GM18526 (cell line): Measurements from ENCODE around the gene TP73.

Experiments used
- POLR2A ChIP-seq: IDR thresholded peaks from 3 replicates; pipeline ENCODE4 v1.6.1; 2011; ENCODE audit not compliant: insufficient read length; ENCODE audit errors: extremely low read depth

The TP73 gene

GRCh38 chr1:3651930-3652547 is at the start of gene TP73:
TSS of gene TP73 (plus strand) at chr1:3652516. CDS start at chr1:3682366, 29,850 bp downstream.
- peak; percentile 13 for TF ChIP-seq POLR2A

- no peak for TF ChIP-seq POLR2A
Observed at GRCh38 chr1:3603156-3603555, 49.2 kb upstream of the TP73 start.

- no peak for TF ChIP-seq POLR2A
Observed at GRCh38 chr1:3603571-3604467, 48.5 kb upstream of the TP73 start.

GRCh38 chr1:3604468-3604974 is 47.8 kb upstream of the TP73 start:
- TF ChIP-seq POLR2A: no peak

DNA sequence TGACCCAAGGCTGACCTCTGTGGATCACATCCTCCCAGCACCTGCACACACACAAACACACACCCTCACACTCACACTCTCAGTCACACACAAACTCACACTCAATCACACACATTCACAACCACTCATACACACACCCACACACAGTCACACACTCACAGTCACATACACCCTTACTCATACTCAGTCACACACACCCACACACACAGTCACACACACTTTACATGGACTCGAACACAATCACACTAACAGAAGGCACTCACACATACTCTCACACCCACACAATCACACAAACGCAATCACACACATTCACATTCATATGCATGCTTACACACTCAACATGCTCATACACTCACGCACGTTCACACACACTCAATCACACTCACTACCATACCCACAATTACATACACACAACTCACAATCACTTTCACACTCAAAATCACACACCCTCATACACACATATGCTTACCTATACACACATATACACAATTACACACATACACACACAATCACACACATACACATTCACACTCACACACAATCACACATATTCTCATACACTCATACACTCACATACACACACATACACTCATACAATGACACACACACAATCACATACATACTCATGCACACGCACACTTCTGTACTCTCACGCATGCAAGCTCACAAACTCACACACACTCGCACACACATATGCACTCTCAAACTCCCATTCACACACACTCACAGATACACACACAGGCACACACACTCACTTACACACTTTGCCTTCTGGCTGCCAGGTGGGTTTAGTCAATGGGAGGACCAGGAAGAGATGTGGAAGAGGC is 47.1 kb upstream of the TP73 start:
- TF ChIP-seq POLR2A: no peak

GRCh38 chr1:3606779-3607702 is 45.3 kb upstream of the TP73 start:
- TF ChIP-seq POLR2A: no peak

GRCh38 chr1:3607703-3608065 is 44.6 kb upstream of the TP73 start:
- TF ChIP-seq POLR2A: no peak

DNA sequence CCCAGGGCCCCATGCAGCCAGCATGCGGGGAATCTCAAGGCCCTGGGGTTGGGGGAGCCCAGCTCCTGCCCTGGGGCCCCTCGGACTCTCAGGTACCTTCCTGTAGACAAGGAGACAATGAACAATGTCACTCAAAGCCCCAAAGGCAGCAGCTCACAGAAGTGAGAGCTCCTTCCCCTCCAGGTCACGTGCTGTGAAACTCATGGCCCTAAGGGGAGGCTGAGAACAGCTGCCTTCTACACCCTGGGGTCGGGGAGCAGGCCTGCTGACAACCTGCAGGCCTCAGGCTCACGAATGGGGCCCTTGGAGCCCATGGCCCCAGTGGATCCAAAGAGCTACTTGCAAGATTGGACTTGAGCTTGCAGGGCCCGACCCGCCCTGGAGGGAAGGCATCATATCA is 44.2 kb upstream of the TP73 start:
- no peak for TF ChIP-seq POLR2A

GRCh38 chr1:3609016-3609768 is 43.1 kb upstream of the TP73 start:
- no peak for TF ChIP-seq POLR2A

GRCh38 chr1:3609769-3610526 is 42.4 kb upstream of the TP73 start:
- TF ChIP-seq POLR2A: no peak

- no peak for TF ChIP-seq POLR2A
Observed at GRCh38 chr1:3610527-3611169, 41.7 kb upstream of the TP73 start.

DNA sequence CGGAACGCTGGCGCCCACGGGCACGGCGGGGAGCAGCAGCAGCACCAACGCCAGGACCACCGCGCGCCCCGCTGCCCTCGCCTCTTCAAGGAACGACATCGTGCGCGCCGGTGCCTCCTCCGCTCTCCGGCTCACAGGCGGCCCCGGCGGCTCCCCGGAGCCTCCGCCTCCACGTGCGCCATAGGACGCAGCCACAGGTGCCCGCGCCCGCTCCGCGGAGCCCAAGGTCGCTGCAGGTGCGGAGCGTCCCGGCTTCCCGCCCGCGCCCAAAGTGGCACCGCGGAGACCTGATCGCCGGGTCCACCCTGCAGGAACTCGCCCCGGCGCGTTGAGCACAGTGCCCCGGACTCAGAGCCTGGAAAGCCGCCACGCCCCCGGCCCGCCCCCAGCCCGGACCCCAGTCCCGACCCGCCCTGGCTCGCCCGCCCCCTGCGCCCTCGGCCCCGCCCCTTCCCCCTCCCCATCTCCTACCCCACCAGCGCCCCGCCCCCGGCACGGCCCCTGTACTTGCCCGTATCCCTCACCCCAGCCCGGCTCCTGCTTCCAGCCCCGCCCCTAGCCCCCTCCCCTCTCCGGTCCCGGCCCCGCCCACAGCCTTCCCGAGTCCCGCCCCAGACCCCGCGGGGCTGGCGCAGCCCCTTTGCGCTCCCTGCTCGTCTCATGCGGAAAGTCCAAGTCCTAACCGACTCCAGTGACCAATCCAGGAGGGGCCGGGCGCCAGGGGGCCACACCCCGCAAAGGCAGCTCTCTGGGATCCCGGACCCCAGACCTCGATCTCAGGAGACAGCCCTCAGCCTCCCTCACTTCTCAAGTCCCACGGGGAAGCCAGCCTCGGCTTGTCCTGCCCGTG is 40.9 kb upstream of the TP73 start, which contains the start of gene MEGF6:
TSS of gene MEGF6 (minus strand) at position 339 of the 850 bp plus-strand sequence. CDS start at position 99, 240 bp downstream.
- no peak for TF ChIP-seq POLR2A

DNA sequence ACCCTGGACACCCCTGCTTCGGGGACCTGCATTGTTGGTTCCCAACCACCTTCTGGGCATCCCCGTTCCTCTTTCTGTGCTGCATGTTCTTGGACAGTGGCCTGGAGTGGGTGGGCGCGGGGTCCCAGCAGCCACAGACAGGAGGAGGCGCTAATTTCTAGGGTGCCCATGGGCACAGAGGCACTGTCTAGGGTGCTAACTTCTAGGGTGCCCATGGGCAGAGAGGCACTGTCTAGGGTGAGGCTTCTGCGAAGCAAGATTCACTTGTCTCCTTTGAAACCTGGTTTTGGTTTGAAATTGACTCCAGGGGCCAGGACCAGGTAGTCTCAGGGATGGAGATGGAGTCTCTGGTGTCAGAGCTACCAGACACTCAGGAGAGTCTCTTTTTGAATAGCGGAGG is 40.2 kb upstream of the TP73 start:
- no peak for TF ChIP-seq POLR2A
